H9 (cell line): ENCODE results near the gene SLC2A10. TPM values are rescaled to one million over a fixed set of nuclear protein-coding genes. Genes with fewer than 3 reads are reported as not detected.

Source experiments
- DNase-seq: peaks from one replicate; pipeline ENCODE4 v3.0.0-alpha.2; 2017
- H2AFZ ChIP-seq: one replicate; pipeline ENCODE4 v1.6.1; 2013; ENCODE audit warnings: mild to moderate bottlenecking, low read length, control low read depth, moderate library complexity
- H2AK5ac ChIP-seq: 2 replicates; pipeline ENCODE4 v1.6.1; 2013; ENCODE audit warnings: low read length, control low read depth, mixed read lengths; ENCODE audit not compliant: insufficient read length
- H2BK120ac ChIP-seq: one replicate; pipeline ENCODE4 v1.6.1; 2013; ENCODE audit warnings: low read depth, mild to moderate bottlenecking, low read length, control low read depth, inconsistent platforms; ENCODE audit not compliant: poor library complexity, severe bottlenecking
- H2BK12ac ChIP-seq: 2 replicates; pipeline ENCODE4 v1.6.1; 2013; ENCODE audit warnings: low read length, control low read depth, mixed read lengths, low read depth; ENCODE audit not compliant: insufficient read length
- H2BK15ac ChIP-seq: 2 replicates; pipeline ENCODE4 v1.6.1; 2013; ENCODE audit warnings: low read depth, low read length, control low read depth
- H2BK20ac ChIP-seq: one replicate; pipeline ENCODE4 v1.6.1; 2013; ENCODE audit warnings: low read depth, mild to moderate bottlenecking, low read length, control low read depth, inconsistent platforms; ENCODE audit not compliant: poor library complexity, severe bottlenecking
- H2BK5ac ChIP-seq: 2 replicates; pipeline ENCODE4 v1.6.1; 2013; ENCODE audit warnings: low read length, control low read depth, mixed read lengths; ENCODE audit not compliant: insufficient read length
- H3K14ac ChIP-seq: 2 replicates; pipeline ENCODE4 v1.6.1; 2013; ENCODE audit warnings: low read length, control low read depth; ENCODE audit not compliant: insufficient read depth
- H3K18ac ChIP-seq: 2 replicates; pipeline ENCODE4 v1.6.1; 2013; ENCODE audit warnings: low read depth, mild to moderate bottlenecking, mixed read lengths, low read length, control low read depth; ENCODE audit not compliant: insufficient read length
- H3K23ac ChIP-seq: 2 replicates; pipeline ENCODE4 v1.6.1; 2013; ENCODE audit warnings: low read length, control low read depth, mixed read lengths, low read depth; ENCODE audit not compliant: insufficient read length
- H3K23me2 ChIP-seq: 2 replicates; pipeline ENCODE4 v1.6.1; 2013; ENCODE audit warnings: low read depth, mild to moderate bottlenecking, mixed read lengths, low read length, control low read depth; ENCODE audit not compliant: insufficient read length, poor library complexity, severe bottlenecking
- H3K27ac ChIP-seq: 2 replicates; pipeline ENCODE4 v1.5.1; 2013; ENCODE audit warnings: low read length, control low read depth, mixed read lengths, low read depth; ENCODE audit not compliant: insufficient read length
- H3K27me3 ChIP-seq: 2 replicates; pipeline ENCODE4 v1.6.1; 2013; ENCODE audit warnings: low read length, control low read depth, inconsistent platforms; ENCODE audit not compliant: insufficient read depth
- H3K4ac ChIP-seq: 2 replicates; pipeline ENCODE4 v1.6.1; 2013; ENCODE audit warnings: low read depth, mild to moderate bottlenecking, control low read depth, inconsistent platforms, low read length, moderate library complexity
- H3K4me1 ChIP-seq: 2 replicates; pipeline ENCODE4 v1.6.1; 2013; ENCODE audit warnings: low read length, control low read depth, inconsistent platforms; ENCODE audit not compliant: insufficient read depth
- H3K4me2 ChIP-seq: 2 replicates; pipeline ENCODE4 v1.6.1; 2013; ENCODE audit warnings: low read length, control low read depth, mixed read lengths; ENCODE audit not compliant: insufficient read length, insufficient read depth
- H3K56ac ChIP-seq: 2 replicates; pipeline ENCODE4 v1.6.1; 2013; ENCODE audit warnings: low read depth, mild to moderate bottlenecking, mixed read lengths, low read length, control low read depth; ENCODE audit not compliant: insufficient read length
- H3K79me1 ChIP-seq: 2 replicates; pipeline ENCODE4 v1.6.1; 2013; ENCODE audit warnings: low read depth, mild to moderate bottlenecking, moderate library complexity, low read length, control low read depth, inconsistent platforms; ENCODE audit not compliant: insufficient read depth, poor library complexity, severe bottlenecking
- H3K79me2 ChIP-seq: 2 replicates; pipeline ENCODE4 v1.6.1; 2013; ENCODE audit warnings: low read length, control low read depth, inconsistent platforms; ENCODE audit not compliant: insufficient read depth
- H3K9ac ChIP-seq: 2 replicates; pipeline ENCODE4 v1.6.1; 2013; ENCODE audit warnings: low read length, control low read depth, mixed read lengths; ENCODE audit not compliant: insufficient read length; ENCODE audit errors: extremely low read depth
- H3K9me3 ChIP-seq: one replicate; pipeline ENCODE4 v1.6.1; 2013; ENCODE audit warnings: low read depth, low read length, inconsistent platforms; ENCODE audit not compliant: control insufficient read depth
- H3T11ph ChIP-seq: one replicate; pipeline ENCODE4 v1.6.1; 2013; ENCODE audit warnings: mild to moderate bottlenecking, low read length, control low read depth, inconsistent platforms
- H4K20me1 ChIP-seq: one replicate; pipeline ENCODE4 v1.6.1; 2013; ENCODE audit not compliant: control insufficient read depth, insufficient read length, insufficient read depth
- H4K5ac ChIP-seq: 2 replicates; pipeline ENCODE4 v1.6.1; 2013; ENCODE audit warnings: low read depth, mild to moderate bottlenecking, mixed read lengths, low read length, control low read depth; ENCODE audit not compliant: insufficient read length
- H4K8ac ChIP-seq: replicated peaks from 2 replicates; pipeline ENCODE4 v1.6.1; 2013; ENCODE audit warnings: low read length, control low read depth, mixed read lengths, low read depth; ENCODE audit not compliant: insufficient read length
- H4K91ac ChIP-seq: 2 replicates; pipeline ENCODE4 v1.6.1; 2013; ENCODE audit warnings: low read depth, mild to moderate bottlenecking, moderate library complexity, mixed read lengths, low read length, control low read depth; ENCODE audit not compliant: insufficient read length
- H3K27ac Mint-ChIP-seq, 3 experiments: 2 replicates in 2 of 3; 3 replicates in 1 of 3; pipeline ENCODE4 v1.8.0; 2020 to 2021; ENCODE audit warnings: mixed read lengths in 3 of 3, mild to moderate bottlenecking in 1 of 3, moderate library complexity in 1 of 3
- H3K27me3 Mint-ChIP-seq: 2 replicates; pipeline ENCODE4 v1.8.0; 2021; ENCODE audit warnings: low read depth, mild to moderate bottlenecking, moderate library complexity, mixed read lengths
- H3K36me3 Mint-ChIP-seq, 3 experiments: 2 replicates in 2 of 3; 3 replicates in 1 of 3; pipeline ENCODE4 v1.8.0; 2020 to 2021; ENCODE audit warnings: low read depth in 3 of 3, mixed read lengths in 3 of 3; ENCODE audit not compliant: insufficient read depth in 1 of 3
- H3K4me1 Mint-ChIP-seq, 2 experiments: 2 replicates each; pipeline ENCODE4 v1.8.0; 2020; ENCODE audit warnings: mixed read lengths in 2 of 2
- H3K4me3 Mint-ChIP-seq, 2 experiments: 2 replicates in 1 of 2; 3 replicates in 1 of 2; pipeline ENCODE4 v1.8.0; 2020 to 2021; ENCODE audit warnings: mild to moderate bottlenecking in 2 of 2, mixed read lengths in 2 of 2, moderate library complexity in 1 of 2
- H3K9me3 Mint-ChIP-seq, 2 experiments: 2 replicates in 1 of 2; 3 replicates in 1 of 2; pipeline ENCODE4 v1.8.0; 2020; ENCODE audit warnings: mild to moderate bottlenecking in 2 of 2, mixed read lengths in 2 of 2, moderate library complexity in 1 of 2
- WGBS: extraction: QIAGEN DNeasy Blood & Tissue Kit; methylation state at CpG from one replicate; pipeline ENCODE4 v1.1.7; 2013; ENCODE audit warnings: missing lambda C conversion rate, low lambda C conversion rate, mixed read lengths; ENCODE audit not compliant: insufficient read length; ENCODE audit errors: extremely low coverage; 5-methylcytosine and 5-hydroxymethylcytosine counted together
- total RNA-seq: library from RNA; stranded (reverse); gene quantifications from 2 replicates; pipeline ENCODE4 v1.2.1, GENCODE V29; 2021
- TF ChIP-seq, protein P1 (sequence below): fragments of 200-600 bp; sonication (generic); conservative IDR thresholded peaks from 3 replicates; pipeline ENCODE4 v1.8.0; 2021; ENCODE audit warnings: antibody characterized with exemption, mild to moderate bottlenecking

SLC2A10 gene
- total RNA-seq, 1 experiment from 2014 or later = 8.2 TPM

DNA sequence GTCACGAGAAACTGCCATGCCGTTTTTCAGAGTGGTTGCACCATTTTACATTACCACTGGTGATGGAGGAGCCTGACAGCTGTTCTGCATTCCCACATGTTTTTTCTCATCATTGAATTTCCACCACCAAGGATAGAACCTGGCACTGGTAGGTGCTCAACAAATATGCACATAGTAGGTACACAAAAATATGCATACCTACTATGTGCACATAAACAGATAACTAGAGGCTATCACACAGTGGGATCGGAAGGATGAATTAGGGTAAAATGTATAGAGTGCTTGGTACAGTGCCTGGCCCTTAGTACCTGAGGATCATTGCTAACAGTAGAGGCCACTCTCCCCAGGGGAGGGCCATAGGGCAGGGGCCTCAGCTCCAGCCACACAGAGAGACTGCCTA, 47.0 kb downstream of the SLC2A10 start:
- WGBS = no CpG with 5 or more reads among the region's 3 CpGs
- Mint-ChIP-seq H3K9me3 (no peaks in the 10 kb centered on the region; a peak in 1 of 5 replicates), H3K4me3 (no peak overlapping the region), H3K27ac (no peak overlapping the region), H3K36me3 (no peaks in the 10 kb centered on the region; a peak in 1 of 7 replicates), H3K27me3 (peaks cover 3% of the 10 kb centered on the region), H3K4me1 (peaks cover 7 to 19% of the 10 kb centered on the region in 2 experiments)
- H3K9ac ChIP-seq = no peak overlapping the region
- no peaks in the 10 kb centered on the region for H3K23me2 ChIP-seq
- H3K23ac ChIP-seq = no peak overlapping the region
- no peak overlapping the region for H2AFZ ChIP-seq
- no peaks in the 10 kb centered on the region for H3K9me3 ChIP-seq
- H2BK12ac ChIP-seq = no peak overlapping the region
- no peak overlapping the region for H3T11ph ChIP-seq
- no peaks in the 10 kb centered on the region for H3K79me1 ChIP-seq
- no peaks in the 10 kb centered on the region for H3K4me1 ChIP-seq
- H2BK15ac ChIP-seq = no peak overlapping the region
- H3K56ac ChIP-seq = no peak overlapping the region
- no peak for DNase-seq
- H3K4me2 ChIP-seq = no peak overlapping the region
- H3K79me2 ChIP-seq = no peaks in the 10 kb centered on the region
- H3K14ac ChIP-seq = no peak overlapping the region
- no peak overlapping the region for H2BK120ac ChIP-seq
- no peak overlapping the region for H2AK5ac ChIP-seq
- no peak overlapping the region for H2BK20ac ChIP-seq
- TF ChIP-seq, protein P1, sequence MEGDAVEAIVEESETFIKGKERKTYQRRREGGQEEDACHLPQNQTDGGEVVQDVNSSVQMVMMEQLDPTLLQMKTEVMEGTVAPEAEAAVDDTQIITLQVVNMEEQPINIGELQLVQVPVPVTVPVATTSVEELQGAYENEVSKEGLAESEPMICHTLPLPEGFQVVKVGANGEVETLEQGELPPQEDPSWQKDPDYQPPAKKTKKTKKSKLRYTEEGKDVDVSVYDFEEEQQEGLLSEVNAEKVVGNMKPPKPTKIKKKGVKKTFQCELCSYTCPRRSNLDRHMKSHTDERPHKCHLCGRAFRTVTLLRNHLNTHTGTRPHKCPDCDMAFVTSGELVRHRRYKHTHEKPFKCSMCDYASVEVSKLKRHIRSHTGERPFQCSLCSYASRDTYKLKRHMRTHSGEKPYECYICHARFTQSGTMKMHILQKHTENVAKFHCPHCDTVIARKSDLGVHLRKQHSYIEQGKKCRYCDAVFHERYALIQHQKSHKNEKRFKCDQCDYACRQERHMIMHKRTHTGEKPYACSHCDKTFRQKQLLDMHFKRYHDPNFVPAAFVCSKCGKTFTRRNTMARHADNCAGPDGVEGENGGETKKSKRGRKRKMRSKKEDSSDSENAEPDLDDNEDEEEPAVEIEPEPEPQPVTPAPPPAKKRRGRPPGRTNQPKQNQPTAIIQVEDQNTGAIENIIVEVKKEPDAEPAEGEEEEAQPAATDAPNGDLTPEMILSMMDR = no peak
- H4K5ac ChIP-seq = no peak overlapping the region
- H2BK5ac ChIP-seq = no peak overlapping the region
- no peak overlapping the region for H4K91ac ChIP-seq
- no peaks in the 10 kb centered on the region for H3K27me3 ChIP-seq
- no peak overlapping the region for H3K27ac ChIP-seq
- no peaks in the 10 kb centered on the region for H4K20me1 ChIP-seq
- H4K8ac ChIP-seq = no peak overlapping the region
- H3K4ac ChIP-seq = no peak overlapping the region
- H3K18ac ChIP-seq = no peak overlapping the region
